Neural cell (in vitro differentiated cells): ENCODE results near the gene RFX7. TPM values are rescaled to one million over a fixed set of nuclear protein-coding genes. Genes with fewer than 3 reads are reported as not detected.

Source experiments
- H2AFZ ChIP-seq: fragments of 200-600, 300-800 bp; sonication (generic), shearing (Covaris generic); 2 replicates; pipeline ENCODE4 v1.6.0; 2014; ENCODE audit warnings: low read depth, mild to moderate bottlenecking, antibody characterized with exemption, low read length, moderate library complexity
- H3F3A ChIP-seq: fragments of 200-600 bp; shearing (Covaris generic); 2 replicates; pipeline ENCODE4 v1.6.1; 2016; ENCODE audit warnings: mild to moderate bottlenecking, moderate library complexity, mixed read lengths, antibody characterized with exemption, low read length; ENCODE audit not compliant: insufficient read depth, poor library complexity, severe bottlenecking
- H3K27ac ChIP-seq: fragments of 200-600, 300-800 bp; sonication (generic), shearing (Covaris generic); 2 replicates; pipeline ENCODE4 v1.5.1; 2014; ENCODE audit warnings: mild to moderate bottlenecking, low read length, moderate library complexity
- H3K27me3 ChIP-seq: fragments of 300-800, 200-600 bp; sonication (generic), shearing (Covaris generic); 2 replicates; pipeline ENCODE4 v1.6.0; 2014; ENCODE audit warnings: mild to moderate bottlenecking, low read depth, low read length, moderate library complexity; ENCODE audit not compliant: insufficient read depth
- H3K36me3 ChIP-seq: fragments of 300-800, 200-600 bp; sonication (generic), shearing (Covaris generic); 2 replicates; pipeline ENCODE4 v1.5.1; 2014; ENCODE audit warnings: mild to moderate bottlenecking, antibody characterized with exemption, low read length, moderate library complexity; ENCODE audit not compliant: insufficient read depth
- H3K4me2 ChIP-seq: fragments of 300-800, 200-600 bp; sonication (generic), shearing (Covaris generic); 2 replicates; pipeline ENCODE4 v1.6.0; 2014; ENCODE audit warnings: mild to moderate bottlenecking, low read length
- H3K4me3 ChIP-seq: fragments of 300-800, 200-600 bp; sonication (generic), shearing (Covaris generic); 2 replicates; pipeline ENCODE4 v1.5.1; 2014; ENCODE audit warnings: mild to moderate bottlenecking, low read length, moderate library complexity
- H3K79me2 ChIP-seq: fragments of 200-600 bp; shearing (Covaris generic); replicated peaks from 2 replicates; pipeline ENCODE4 v1.6.0; 2014; ENCODE audit warnings: mild to moderate bottlenecking, low read length, moderate library complexity; ENCODE audit not compliant: insufficient read depth
- H3K9ac ChIP-seq: fragments of 300-800, 200-600 bp; sonication (generic), shearing (Covaris generic); 2 replicates; pipeline ENCODE4 v1.6.1; 2016; ENCODE audit warnings: mild to moderate bottlenecking, low read length, mixed read lengths
- H3K9me2 ChIP-seq: fragments of 200-600 bp; shearing (Covaris generic); 2 replicates; pipeline ENCODE4 v1.6.1; 2016; ENCODE audit warnings: mild to moderate bottlenecking, low read length, mixed read lengths; ENCODE audit not compliant: insufficient read depth
- H3K9me3 ChIP-seq: fragments of 200-600, 300-800 bp; sonication (generic), shearing (Covaris generic); 2 replicates; pipeline ENCODE4 v1.6.1; 2016; ENCODE audit warnings: mild to moderate bottlenecking, mixed run types, low read length, moderate library complexity, mixed read lengths
- H4K20me1 ChIP-seq: fragments of 200-600 bp; shearing (Covaris generic); 2 replicates; pipeline ENCODE4 v1.6.1; 2016; ENCODE audit warnings: mild to moderate bottlenecking, mixed run types; ENCODE audit not compliant: insufficient read depth
- EP300 ChIP-seq: fragments of 450-650 bp; conservative IDR thresholded peaks from 2 replicates; pipeline ENCODE4 v1.6.1; 2014; ENCODE audit warnings: antibody characterized with exemption, mild to moderate bottlenecking, moderate library complexity; ENCODE audit not compliant: poor library complexity, severe bottlenecking
- EZH2 ChIP-seq: fragments of 200-600, 300-800 bp; shearing (Covaris generic), sonication (generic); IDR thresholded peaks from 2 replicates; pipeline ENCODE4 v1.6.1; 2014; ENCODE audit warnings: antibody characterized with exemption, low read length, borderline replicate concordance, mild to moderate bottlenecking; ENCODE audit not compliant: insufficient read depth, poor library complexity, severe bottlenecking
- MXI1 ChIP-seq: fragments of 450-650 bp; conservative IDR thresholded peaks from 2 replicates; pipeline ENCODE4 v1.6.1; 2014; ENCODE audit warnings: antibody characterized with exemption, mild to moderate bottlenecking; ENCODE audit not compliant: poor library complexity, severe bottlenecking
- POLR2AphosphoS5 ChIP-seq: IDR thresholded peaks from 2 replicates; pipeline ENCODE4 v1.6.1; 2012
- RAD21 ChIP-seq: fragments of 450-650 bp; conservative IDR thresholded peaks from 2 replicates; pipeline ENCODE4 v1.6.1; 2014; ENCODE audit warnings: antibody characterized with exemption, mild to moderate bottlenecking, moderate library complexity
- REST ChIP-seq: IDR thresholded peaks from 2 replicates; pipeline ENCODE4 v1.6.1; 2012; ENCODE audit warnings: borderline replicate concordance
- SMC3 ChIP-seq: fragments of 450-650 bp; conservative IDR thresholded peaks from 2 replicates; pipeline ENCODE4 v1.6.1; 2014; ENCODE audit warnings: antibody characterized with exemption, mild to moderate bottlenecking, moderate library complexity; ENCODE audit not compliant: poor library complexity
- TAF1 ChIP-seq: IDR thresholded peaks from 2 replicates; pipeline ENCODE4 v1.6.1; 2012; ENCODE audit warnings: low read depth
- polyA plus RNA-seq: library from polyadenylated mRNA; depleted of rRNA; stranded (reverse); fragments of >200 nt; gene quantifications from 2 replicates; pipeline ENCODE4 v1.2.3, GENCODE V29; 2014
- TF ChIP-seq, protein P1 (sequence below): fragments of 450-650 bp; IDR thresholded peaks from 2 replicates; pipeline ENCODE4 v1.5.1; 2014; ENCODE audit warnings: antibody characterized with exemption, mild to moderate bottlenecking, moderate library complexity; ENCODE audit not compliant: poor library complexity, severe bottlenecking

RFX7 gene
- polyA plus RNA-seq, 1 donor from 2014 or later: 12.9 TPM

DNA sequence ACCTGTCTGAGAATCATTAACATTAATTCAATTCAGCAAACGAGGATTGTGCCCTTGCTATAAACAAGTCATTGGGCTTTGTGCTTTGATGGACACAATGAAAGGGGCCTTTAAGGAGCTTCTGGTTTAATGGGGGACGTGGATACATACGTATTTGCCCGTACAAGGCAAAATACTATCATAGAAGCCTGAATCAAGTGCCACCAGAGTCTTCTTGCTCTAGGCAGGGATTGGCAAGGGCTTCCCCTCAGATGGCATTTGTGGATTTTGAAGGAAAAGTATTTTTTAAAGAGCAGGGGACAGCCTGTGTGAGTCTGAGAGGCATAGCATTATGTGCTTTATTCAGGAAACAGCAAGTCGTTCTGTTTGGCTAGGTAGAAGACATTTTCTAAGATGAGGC is 166.6 kb downstream of the RFX7 start:
- Histone ChIP-seq H3F3A (no peaks in the 10 kb centered on the region), H3K9me2 (no peaks in the 10 kb centered on the region), H3K9ac (no peak overlapping the region), H3K9me3 (no peaks in the 10 kb centered on the region), H4K20me1 (no peaks in the 10 kb centered on the region), H3K27ac (no peak overlapping the region), H3K27me3 (no peaks in the 10 kb centered on the region), H3K4me3 (no peak overlapping the region), H3K79me2 (no peaks in the 10 kb centered on the region), H2AFZ (no peak overlapping the region), H3K36me3 (no peaks in the 10 kb centered on the region), H3K4me2 (no peak overlapping the region)
- no peak for TF ChIP-seq MXI1
- no peak for TF ChIP-seq REST
- TF ChIP-seq, protein P1, sequence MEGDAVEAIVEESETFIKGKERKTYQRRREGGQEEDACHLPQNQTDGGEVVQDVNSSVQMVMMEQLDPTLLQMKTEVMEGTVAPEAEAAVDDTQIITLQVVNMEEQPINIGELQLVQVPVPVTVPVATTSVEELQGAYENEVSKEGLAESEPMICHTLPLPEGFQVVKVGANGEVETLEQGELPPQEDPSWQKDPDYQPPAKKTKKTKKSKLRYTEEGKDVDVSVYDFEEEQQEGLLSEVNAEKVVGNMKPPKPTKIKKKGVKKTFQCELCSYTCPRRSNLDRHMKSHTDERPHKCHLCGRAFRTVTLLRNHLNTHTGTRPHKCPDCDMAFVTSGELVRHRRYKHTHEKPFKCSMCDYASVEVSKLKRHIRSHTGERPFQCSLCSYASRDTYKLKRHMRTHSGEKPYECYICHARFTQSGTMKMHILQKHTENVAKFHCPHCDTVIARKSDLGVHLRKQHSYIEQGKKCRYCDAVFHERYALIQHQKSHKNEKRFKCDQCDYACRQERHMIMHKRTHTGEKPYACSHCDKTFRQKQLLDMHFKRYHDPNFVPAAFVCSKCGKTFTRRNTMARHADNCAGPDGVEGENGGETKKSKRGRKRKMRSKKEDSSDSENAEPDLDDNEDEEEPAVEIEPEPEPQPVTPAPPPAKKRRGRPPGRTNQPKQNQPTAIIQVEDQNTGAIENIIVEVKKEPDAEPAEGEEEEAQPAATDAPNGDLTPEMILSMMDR: no peak
- no peak for TF ChIP-seq EZH2
- TF ChIP-seq POLR2AphosphoS5: no peak
- no peak for TF ChIP-seq EP300
- TF ChIP-seq SMC3: no peak
- TF ChIP-seq RAD21: no peak
- no peak for TF ChIP-seq TAF1

DNA sequence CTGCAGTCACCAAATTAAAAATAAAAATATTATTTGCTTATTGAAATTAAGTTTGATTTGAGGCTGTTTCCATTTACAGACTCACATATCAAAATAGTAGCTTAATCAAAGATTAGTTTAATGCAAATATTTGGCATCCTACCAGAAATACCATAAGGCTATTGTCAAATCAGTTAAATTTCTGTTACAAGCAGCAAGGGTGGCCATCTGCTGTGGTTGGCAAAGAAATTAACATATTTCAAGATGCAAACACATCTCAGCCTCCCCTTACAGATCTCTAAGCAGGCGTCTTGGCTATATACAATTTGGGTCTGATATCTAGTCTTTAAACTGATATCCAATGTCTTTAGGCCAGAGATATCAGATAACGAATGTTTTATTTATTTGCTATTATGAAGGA is 167.0 kb downstream of the RFX7 start:
- Histone ChIP-seq H3K9me2 (no peaks in the 10 kb centered on the region), H3K9ac (no peak overlapping the region), H3F3A (no peaks in the 10 kb centered on the region), H3K4me3 (no peak overlapping the region), H3K27ac (no peak overlapping the region), H2AFZ (no peak overlapping the region), H3K9me3 (no peaks in the 10 kb centered on the region), H3K4me2 (no peak overlapping the region), H3K36me3 (no peaks in the 10 kb centered on the region), H3K27me3 (no peaks in the 10 kb centered on the region), H3K79me2 (no peaks in the 10 kb centered on the region), H4K20me1 (no peaks in the 10 kb centered on the region)
- TF ChIP-seq, protein P1: no peak
- TF ChIP-seq SMC3 (no peak), POLR2AphosphoS5 (no peak), REST (no peak), EZH2 (no peak), TAF1 (no peak), EP300 (no peak), MXI1 (no peak), RAD21 (no peak)
